Esophagus (tissue), 2 donors: ENCODE data around the gene ITPR2. TPM values are rescaled to one million over a fixed set of nuclear protein-coding genes. Genes with fewer than 3 reads are reported as not detected.

Experiments
- H3K27ac ChIP-seq, 2 donors: one replicate each; pipeline ENCODE4 v1.5.1; 2013; ENCODE audit warnings: low read depth in 2 of 2, mild to moderate bottlenecking in 2 of 2, inconsistent platforms in 1 of 2, low read length in 1 of 2, moderate library complexity in 1 of 2
- H3K27me3 ChIP-seq, 2 donors: one replicate each; pipeline ENCODE4 v1.6.1; 2013; ENCODE audit warnings: low read length in 2 of 2, control low read depth in 1 of 2, mild to moderate bottlenecking in 1 of 2; ENCODE audit not compliant: insufficient read depth in 2 of 2, control insufficient read depth in 1 of 2
- H3K36me3 ChIP-seq, 2 donors: one replicate each; pipeline ENCODE4 v1.6.1; 2013; ENCODE audit warnings: low read length in 1 of 2; ENCODE audit not compliant: control insufficient read depth in 2 of 2, insufficient read depth in 2 of 2
- H3K4me1 ChIP-seq, 2 donors: one replicate each; pipeline ENCODE4 v1.6.1; 2013; ENCODE audit warnings: low read length in 1 of 2; ENCODE audit not compliant: control insufficient read depth in 2 of 2, insufficient read depth in 2 of 2
- H3K4me3 ChIP-seq, 2 donors: one replicate each; pipeline ENCODE4 v1.5.1; 2013; ENCODE audit warnings: low read length in 2 of 2, mild to moderate bottlenecking in 2 of 2, low read depth in 1 of 2, moderate library complexity in 1 of 2
- H3K9me3 ChIP-seq, 2 donors: one replicate each; pipeline ENCODE4 v1.6.1; 2013; ENCODE audit warnings: mild to moderate bottlenecking in 2 of 2, low read depth in 1 of 2, low read length in 1 of 2, moderate library complexity in 1 of 2; ENCODE audit not compliant: control insufficient read depth in 2 of 2, insufficient read depth in 1 of 2
- WGBS, 2 donors: extraction: QIAGEN DNeasy Blood & Tissue Kit; methylation state at CpG; one replicate each; pipeline ENCODE4 v1.1.7; 2013; 5-methylcytosine and 5-hydroxymethylcytosine counted together
- polyA plus RNA-seq, 2 donors: library from polyadenylated mRNA; stranded (reverse); fragments of 200-250 nt; gene quantifications; one replicate each; pipeline ENCODE4 v1.2.3, GENCODE V29; 2013
- donor health status: healthy with polysubstance abuse.
- donor health status: Bipolar disorder and iron deficiency.

The ITPR2 gene
- polyA plus RNA-seq, 2 donors = 4.8 to 5.7 TPM

DNA sequence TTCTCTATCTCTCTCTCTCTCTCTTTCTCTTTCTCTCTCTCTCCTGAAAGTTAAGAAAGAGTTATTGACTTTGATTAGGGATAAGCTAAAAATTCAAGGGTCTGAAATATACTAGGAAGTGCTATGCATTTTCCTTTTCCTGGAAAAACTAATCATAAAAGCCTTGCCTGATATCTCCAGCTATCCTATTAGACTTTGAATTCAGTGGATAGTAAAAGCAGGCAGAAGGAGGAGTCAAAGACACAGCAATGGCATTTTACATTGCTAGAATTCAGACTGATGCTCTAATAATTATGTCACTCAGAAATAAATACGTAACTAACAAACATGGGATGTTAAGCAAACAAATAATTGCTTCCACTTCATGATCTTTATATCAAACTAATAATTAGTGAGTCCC is 365.6 kb downstream of the ITPR2 start:
- WGBS, 2 donors = 97 to 98% methylated on average over 1 of the region's 1 CpG
- no peaks in the 10 kb centered on the region for H3K9me3 ChIP-seq
- H3K4me3 ChIP-seq = no peak overlapping the region
- H3K27me3 ChIP-seq = no peaks in the 10 kb centered on the region
- no peak overlapping the region for H3K27ac ChIP-seq
- no peaks in the 10 kb centered on the region for H3K36me3 ChIP-seq
- H3K4me1 ChIP-seq = no peaks in the 10 kb centered on the region

- Histone ChIP-seq H3K4me3 (no peak overlapping the region), H3K9me3 (no peaks in the 10 kb centered on the region), H3K27me3 (no peaks in the 10 kb centered on the region), H3K36me3 (no peaks in the 10 kb centered on the region), H3K4me1 (no peaks in the 10 kb centered on the region), H3K27ac (no peak overlapping the region)
- WGBS, 2 donors = 81 to 87% methylated on average over 2 of the region's 2 CpGs
These were observed 366.3 kb downstream of the ITPR2 start for GRCh38 chr12:26466726-26467125.

DNA sequence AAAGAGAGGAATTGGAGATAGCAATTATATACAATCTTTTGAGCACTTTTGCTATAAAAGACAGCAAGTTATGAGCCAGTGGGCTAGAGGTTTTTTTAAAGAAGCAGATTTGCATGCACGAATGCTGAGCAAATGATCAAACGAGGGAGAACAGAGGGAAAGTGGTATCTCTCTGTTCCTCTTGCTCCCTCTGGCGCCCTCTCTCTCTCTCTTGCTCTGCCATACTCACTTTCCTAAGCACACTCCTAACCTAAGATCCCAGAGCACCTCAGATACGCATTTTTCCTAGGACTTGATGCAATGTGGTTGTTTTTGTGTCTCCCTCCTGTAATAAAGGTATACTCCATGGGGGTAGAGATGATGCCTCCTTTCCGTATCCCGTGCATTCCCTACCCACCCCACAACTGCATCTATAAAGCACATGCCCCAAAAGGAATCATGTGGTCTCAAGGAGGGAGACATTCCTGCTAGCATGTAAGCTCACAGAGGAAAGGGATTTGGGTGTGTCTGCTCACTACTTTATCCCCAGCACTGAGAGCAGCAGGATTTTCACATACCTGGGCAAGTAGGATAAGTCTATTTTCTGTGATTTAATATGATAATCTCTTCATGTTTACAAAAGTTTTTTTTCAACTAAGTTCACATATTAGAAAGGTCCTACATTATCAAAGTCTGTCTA is 367.4 kb downstream of the ITPR2 start:
- Histone ChIP-seq H3K4me3 (no peak overlapping the region), H3K27ac (no peak overlapping the region), H3K4me1 (no peaks in the 10 kb centered on the region), H3K9me3 (no peaks in the 10 kb centered on the region), H3K27me3 (no peaks in the 10 kb centered on the region), H3K36me3 (no peaks in the 10 kb centered on the region)
- 90 to 94% methylated on average over 6 of the region's 6 CpGs for WGBS, 2 donors

GRCh38 chr12:26461776-26462175 is 371.2 kb downstream of the ITPR2 start:
- no peak overlapping the region for H3K27ac ChIP-seq
- no peaks in the 10 kb centered on the region for H3K27me3 ChIP-seq
- H3K36me3 ChIP-seq = peaks cover 0 to 3% of the 10 kb centered on the region in 2 donors
- no peaks in the 10 kb centered on the region for H3K9me3 ChIP-seq
- WGBS, 2 donors = 75 to 89% methylated on average over 1 of the region's 1 CpG
- H3K4me3 ChIP-seq = no peak overlapping the region
- no peaks in the 10 kb centered on the region for H3K4me1 ChIP-seq

- H3K9me3 ChIP-seq = no peaks in the 10 kb centered on the region
- H3K27me3 ChIP-seq = no peaks in the 10 kb centered on the region
- 91 to 93% methylated on average over 6 of the region's 6 CpGs for WGBS, 2 donors
- no peak overlapping the region for H3K4me3 ChIP-seq
- no peaks in the 10 kb centered on the region for H3K4me1 ChIP-seq
- H3K36me3 ChIP-seq = peaks cover 0 to 3% of the 10 kb centered on the region in 2 donors
- H3K27ac ChIP-seq = no peak overlapping the region
These were observed 372.6 kb downstream of the ITPR2 start for GRCh38 chr12:26460361-26460760.

DNA sequence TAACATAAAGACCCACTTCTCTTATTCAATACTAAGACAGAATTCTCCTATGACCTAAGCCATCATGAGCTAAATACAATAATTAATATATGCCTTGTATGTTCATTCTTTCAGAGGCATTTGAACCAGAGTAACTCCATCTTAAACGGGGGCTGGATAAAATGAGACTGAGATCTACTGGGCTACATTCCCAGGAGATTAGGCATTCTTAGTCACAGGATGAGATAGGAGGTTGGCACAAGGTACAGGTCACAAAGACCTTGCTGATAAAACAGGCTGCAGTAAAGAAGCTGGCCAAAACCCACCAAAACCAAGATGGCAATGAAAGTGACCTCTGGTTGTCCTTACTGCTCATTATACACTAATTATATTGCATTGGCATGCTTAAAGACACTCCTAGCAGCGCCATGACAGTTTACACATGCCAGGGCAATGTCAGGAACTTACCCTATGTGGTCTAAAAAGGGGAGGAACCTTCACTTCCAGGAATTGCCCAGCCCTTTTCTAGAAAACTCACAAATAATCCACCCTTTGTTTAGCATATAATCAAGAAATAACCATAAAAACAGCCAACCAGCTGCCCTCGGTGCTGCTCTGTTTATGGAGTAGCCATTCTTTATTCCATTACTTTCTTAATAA is 376.9 kb downstream of the ITPR2 start:
- H3K36me3 ChIP-seq = peaks cover 0 to 3% of the 10 kb centered on the region in 2 donors
- H3K9me3 ChIP-seq = no peaks in the 10 kb centered on the region
- no peaks in the 10 kb centered on the region for H3K4me1 ChIP-seq
- no peak overlapping the region for H3K4me3 ChIP-seq
- WGBS, 2 donors = 67 to 68% methylated on average over 3 of the region's 3 CpGs
- H3K27ac ChIP-seq = no peak overlapping the region
- H3K27me3 ChIP-seq = no peaks in the 10 kb centered on the region

GRCh38 chr12:26453246-26453645 is 379.7 kb downstream of the ITPR2 start:
- H3K27ac ChIP-seq = no peak overlapping the region
- 93 to 97% methylated on average over 3 of the region's 3 CpGs for WGBS, 2 donors
- H3K9me3 ChIP-seq = no peaks in the 10 kb centered on the region
- no peaks in the 10 kb centered on the region for H3K4me1 ChIP-seq
- peaks cover 0 to 3% of the 10 kb centered on the region in 2 donors for H3K36me3 ChIP-seq
- H3K27me3 ChIP-seq = no peaks in the 10 kb centered on the region
- H3K4me3 ChIP-seq = no peak overlapping the region

- WGBS, 2 donors = 77 to 81% methylated on average over 6 of the region's 6 CpGs
- Histone ChIP-seq H3K36me3 (peaks cover 0 to 2% of the 10 kb centered on the region in 2 donors), H3K4me3 (no peak overlapping the region), H3K27me3 (no peaks in the 10 kb centered on the region), H3K9me3 (no peaks in the 10 kb centered on the region), H3K4me1 (no peaks in the 10 kb centered on the region), H3K27ac (no peak overlapping the region)
These were observed 380.5 kb downstream of the ITPR2 start for GRCh38 chr12:26452511-26452910.

GRCh38 chr12:26451763-26452162 is 381.2 kb downstream of the ITPR2 start:
- no peak overlapping the region for H3K4me3 ChIP-seq
- WGBS, 2 donors = 83 to 88% methylated on average over 4 of the region's 4 CpGs
- H3K9me3 ChIP-seq = no peaks in the 10 kb centered on the region
- no peaks in the 10 kb centered on the region for H3K27me3 ChIP-seq
- H3K27ac ChIP-seq = no peak overlapping the region
- no peaks in the 10 kb centered on the region for H3K4me1 ChIP-seq
- H3K36me3 ChIP-seq = no peaks in the 10 kb centered on the region

DNA sequence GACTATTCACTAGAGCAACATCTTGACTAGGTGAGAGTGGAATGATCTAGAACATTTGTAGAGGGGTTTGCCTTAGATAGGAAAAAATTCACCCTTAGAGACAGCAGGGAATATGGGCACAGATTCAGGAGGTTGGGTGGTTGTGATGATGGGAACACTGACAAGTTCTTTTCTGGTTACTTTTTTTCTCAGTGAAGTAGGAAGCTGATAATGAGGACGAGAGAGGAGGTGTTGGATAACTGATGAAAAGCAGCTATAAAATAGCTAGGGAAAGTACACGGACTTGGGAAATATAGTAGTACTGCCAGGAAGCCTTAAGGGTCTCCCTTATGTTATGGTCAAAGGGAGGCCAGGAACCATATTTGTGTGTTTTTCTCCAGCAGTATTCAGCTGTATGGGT is 387.1 kb downstream of the ITPR2 start:
- Histone ChIP-seq H3K4me3 (no peak overlapping the region), H3K27ac (no peak overlapping the region), H3K36me3 (no peaks in the 10 kb centered on the region), H3K9me3 (no peaks in the 10 kb centered on the region), H3K27me3 (no peaks in the 10 kb centered on the region), H3K4me1 (no peaks in the 10 kb centered on the region)
- 84 to 87% methylated on average over 2 of the region's 2 CpGs for WGBS, 2 donors
